HG03135 (cell line): Measurements from ENCODE around the gene SLC17A7.
"Not testable (repeated sequence)": the region's sequence is repeated elsewhere in the genome, so short reads cannot be mapped to it uniquely, and the experiment has no call there.

ENCODE experiments used
- ATAC-seq: cut with Tn5 transposase; IDR thresholded peaks from one replicate; pipeline ENCODE4 v1.9.1; 2021; ENCODE audit warnings: mild to moderate bottlenecking, moderate library complexity; ENCODE audit not compliant: unreplicated experiment

Gene SLC17A7

DNA sequence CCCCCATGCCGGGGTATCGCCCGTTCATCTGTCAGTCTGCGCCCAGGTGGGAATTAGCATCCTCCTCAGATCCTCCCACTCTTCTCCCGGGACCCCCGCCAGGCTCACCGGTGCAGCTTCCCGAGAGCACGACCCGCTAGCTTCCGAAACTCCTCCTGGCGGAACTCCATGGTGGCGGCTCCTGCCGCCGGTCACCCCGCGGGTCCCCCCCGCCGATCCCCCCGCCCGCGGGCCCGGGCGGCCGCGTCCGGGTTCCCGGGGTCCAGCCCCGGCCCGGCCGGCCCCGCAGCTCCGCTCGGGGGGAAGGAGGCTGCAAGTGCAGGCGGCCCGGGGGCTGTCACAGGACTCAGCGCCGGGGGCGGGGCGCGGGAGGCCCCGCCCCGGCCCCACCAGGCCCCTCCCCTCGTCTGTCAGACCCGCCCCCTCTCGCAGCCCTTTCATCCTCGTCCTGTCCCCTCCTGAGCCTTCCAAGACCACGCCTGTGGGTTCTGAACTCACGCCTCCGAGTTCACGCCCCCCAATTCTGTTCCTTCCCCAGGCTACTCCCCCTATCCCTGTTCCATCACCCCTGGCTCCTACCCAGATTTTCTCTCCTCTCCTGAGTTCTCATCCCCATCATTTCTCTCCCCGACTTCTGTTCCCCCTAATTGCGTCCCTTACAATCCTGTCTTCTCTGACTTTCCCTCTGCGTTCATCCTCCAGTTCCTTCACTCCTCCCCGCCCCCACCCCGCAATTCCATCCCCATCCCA is at the start of gene SLC17A7:
SLC17A7 (minus strand) TSS at position 318 of the 750 bp plus-strand sequence; CDS start at position 170, 148 bp downstream.
- ATAC-seq, result no peak

GRCh38 chr19:49490287-49491029 is 49.1 kb upstream of the SLC17A7 start:
- ATAC-seq, result no peak

GRCh38 chr19:49489601-49490167 is 48.4 kb upstream of the SLC17A7 start:
- no peak for ATAC-seq

DNA sequence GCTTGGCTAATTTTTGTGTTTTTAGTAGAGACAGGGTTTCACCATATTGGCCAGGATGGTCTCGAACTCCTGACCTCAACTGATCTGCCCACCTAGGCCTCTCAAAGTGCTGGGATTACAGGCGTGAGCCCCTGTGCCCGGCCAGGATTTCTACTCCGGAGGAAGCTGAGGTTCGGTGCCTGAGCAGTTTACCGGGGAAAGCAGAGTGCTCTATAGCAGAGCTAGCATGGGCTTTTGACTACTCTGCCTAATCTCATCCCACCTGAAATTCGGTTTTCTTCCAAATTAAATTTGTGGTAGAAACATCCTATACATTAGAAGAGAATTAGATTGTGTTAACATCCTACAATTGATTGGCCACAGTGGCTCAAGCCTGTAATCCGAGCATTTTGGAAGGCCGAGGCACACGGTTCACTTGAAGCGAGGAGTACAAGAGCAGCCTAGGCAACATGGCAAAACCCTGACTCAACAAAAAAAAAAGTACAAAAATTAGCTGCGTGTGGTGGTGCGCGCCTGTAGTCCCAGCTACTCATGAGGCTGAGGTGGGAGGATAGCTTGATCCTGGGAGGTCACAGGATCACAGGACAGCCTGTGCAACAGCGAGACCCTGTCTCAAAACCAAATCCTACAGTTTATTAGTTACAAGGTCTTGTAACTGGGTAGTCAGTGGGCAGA is 47.7 kb upstream of the SLC17A7 start:
- ATAC-seq, result no peak

DNA sequence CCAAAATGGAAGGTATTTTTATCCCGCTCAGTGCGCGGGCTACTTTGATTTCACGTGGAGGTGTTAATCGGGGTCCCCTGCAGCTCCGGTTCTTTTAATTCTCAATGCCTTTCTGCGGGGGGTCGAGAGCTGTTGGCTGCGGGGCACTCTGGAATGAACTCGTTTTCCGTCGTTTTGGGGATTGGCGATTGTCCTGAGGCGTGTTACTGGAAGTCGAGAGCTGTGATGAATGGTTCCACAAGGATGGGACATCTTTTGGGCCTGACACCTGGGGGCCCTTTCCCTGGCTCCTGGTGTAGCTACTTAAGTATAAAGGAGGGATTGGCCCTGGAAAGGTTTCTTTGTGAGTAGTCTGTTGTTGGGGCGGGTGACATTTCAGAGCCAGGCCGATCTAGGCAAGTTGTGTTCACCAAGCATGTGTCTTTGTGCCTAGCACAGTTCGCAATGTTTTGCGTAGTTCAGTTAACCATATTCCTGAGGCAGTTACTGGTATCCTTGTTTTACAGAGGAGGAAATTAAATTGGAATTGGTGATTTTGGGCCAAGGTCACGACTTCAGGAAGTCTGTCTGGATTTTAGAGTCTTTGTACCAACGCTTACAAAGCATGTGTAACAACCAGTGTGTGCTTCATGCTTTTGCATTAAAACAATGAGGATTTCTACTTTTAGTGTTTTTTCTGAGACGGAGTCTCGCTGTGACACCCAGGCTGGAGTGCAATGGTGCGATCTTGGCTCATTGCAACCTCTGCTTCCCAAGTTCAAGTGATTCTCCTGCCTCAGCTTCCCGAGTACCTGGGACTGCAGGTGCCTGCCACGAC is 46.9 kb upstream of the SLC17A7 start:
- ATAC-seq, result no peak

DNA sequence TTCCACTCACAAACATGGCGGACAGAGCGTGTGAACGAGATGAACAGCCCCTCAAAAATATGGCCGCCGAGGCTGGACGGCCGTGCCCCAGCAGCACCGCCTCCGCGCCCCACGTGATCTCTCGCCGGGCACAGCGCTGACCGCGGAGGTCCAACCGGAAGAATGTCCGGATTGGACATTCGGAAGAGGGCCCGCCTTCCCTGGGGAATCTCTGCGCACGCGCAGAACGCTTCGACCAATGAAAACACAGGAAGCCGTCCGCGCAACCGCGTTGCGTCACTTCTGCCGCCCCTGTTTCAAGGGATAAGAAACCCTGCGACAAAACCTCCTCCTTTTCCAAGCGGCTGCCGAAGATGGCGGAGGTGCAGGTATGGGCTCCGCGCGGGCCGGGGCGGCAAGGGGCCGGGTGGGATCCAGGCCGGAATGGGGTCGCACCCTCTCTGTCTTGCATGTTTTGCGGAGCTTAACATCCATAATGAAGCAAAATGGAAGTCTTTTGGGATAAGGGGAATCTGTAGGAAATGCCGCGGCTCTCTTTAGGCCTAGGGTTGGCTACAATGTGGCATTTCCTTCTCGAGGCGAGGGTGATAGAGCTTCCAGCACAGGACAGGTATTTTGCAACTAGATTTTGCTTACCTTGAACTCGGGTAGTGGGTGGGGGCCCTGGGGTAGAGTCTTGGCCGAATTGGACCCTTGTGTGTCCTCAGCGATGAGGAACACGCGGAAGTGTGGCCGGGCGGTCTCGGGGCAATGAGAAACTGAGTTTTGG is 46.1 kb upstream of the SLC17A7 start, which contains the start of gene RPL13A:
RPL13A (plus strand) TSS at position 332 of the 769 bp plus-strand sequence; CDS start at position 354, 22 bp downstream.
- ATAC-seq, result peak; percentile 88

GRCh38 chr19:49486710-49487276 is 45.5 kb upstream of the SLC17A7 start:
- no peak for ATAC-seq

DNA sequence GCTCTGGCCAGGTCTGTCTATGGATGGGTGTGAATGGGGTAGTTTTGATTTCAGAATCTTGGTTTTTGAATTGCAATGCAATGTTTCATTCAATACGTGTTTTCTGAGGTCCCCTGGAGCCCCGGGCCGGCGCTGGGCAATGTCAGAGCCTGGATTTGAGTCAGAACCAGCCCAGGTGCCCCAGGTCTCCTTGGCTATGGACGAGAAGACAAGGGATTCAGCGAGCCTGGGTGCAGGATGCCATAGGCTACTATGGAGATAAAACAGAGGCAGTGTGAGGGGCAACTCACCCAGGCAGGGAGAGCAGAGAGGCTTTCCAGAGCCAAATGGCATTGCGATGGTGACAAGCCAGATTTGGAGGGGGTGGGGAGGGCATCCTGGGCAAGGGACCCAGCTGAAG is 44.9 kb upstream of the SLC17A7 start:
- no peak for ATAC-seq

DNA sequence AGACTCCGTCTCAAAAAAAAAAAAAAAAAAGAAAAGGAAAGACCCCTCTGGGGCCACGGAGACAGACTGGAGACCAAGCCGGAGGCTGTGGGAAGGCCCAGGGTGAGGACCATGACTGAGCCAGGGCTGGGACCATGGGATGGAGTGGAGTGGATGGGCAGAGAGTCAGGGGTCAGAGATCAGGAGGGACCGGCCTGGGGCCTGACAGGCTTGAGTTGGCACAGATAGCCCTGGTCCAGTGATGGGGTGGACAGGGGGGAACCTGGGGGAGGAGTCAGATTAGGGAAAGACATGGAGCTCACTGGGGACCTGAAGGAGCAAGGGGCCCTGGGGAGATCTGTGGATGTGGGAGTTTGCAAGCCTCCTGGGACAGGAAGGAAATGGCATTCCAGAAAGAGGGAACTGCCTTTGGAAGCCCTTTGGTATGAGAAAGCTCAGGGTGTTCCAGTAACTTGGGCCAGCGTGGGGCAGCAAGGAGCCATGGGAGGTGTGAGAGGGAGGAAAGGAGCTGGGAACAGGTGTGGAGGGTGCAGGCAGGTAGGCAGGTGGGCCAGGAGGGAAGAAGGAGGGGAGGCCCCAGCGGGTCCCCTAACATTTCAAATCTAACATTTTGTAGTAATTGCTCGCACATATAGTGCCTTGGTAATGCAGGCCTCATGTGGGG is 39.8 kb upstream of the SLC17A7 start:
- ATAC-seq, result no peak

- no peak for ATAC-seq
Measured at GRCh38 chr19:49479975-49480628, 38.8 kb upstream of the SLC17A7 start.

DNA sequence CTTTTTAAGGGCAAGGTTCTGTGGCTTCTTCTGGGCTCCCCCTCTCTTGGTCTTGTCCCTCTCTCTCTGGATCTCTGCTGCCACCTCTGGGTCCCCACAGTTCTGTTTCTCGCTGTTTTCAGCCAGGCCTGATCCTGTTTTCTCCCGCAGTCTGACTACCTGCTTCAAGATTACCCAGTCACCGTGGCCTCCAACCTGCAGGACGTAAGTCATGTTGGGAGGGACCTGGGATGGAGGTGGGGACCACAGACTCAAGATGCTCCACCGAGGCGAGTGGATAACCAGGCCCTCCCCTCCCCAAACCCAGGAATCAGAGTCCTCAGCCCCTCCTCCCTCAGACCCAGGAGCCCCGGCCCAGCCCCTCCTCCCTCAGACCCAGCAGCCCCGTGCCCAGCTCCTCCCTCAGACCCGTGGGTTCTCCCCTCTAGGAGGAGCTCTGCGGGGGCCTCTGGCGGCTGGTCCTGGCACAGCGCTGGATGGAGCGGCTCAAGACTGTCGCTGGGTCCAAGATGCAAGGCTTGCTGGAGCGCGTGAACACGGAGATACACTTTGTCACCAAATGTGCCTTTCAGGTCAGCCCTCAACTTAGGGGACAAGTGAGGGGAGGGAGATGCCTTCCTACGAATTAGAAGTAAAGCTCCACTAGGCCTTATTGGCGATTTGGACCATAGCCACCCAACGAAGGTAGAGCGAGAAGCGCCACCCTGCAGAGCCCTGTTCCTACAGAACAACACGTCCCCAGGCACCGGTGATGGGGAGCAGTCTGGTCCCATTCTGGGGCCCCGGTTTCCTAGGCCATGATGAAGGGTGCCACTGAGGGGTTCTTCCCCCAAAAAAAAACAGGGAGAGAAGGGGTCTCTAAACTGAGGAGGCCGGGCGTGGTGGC is 34.9 kb upstream of the SLC17A7 start:
- no peak for ATAC-seq

DNA sequence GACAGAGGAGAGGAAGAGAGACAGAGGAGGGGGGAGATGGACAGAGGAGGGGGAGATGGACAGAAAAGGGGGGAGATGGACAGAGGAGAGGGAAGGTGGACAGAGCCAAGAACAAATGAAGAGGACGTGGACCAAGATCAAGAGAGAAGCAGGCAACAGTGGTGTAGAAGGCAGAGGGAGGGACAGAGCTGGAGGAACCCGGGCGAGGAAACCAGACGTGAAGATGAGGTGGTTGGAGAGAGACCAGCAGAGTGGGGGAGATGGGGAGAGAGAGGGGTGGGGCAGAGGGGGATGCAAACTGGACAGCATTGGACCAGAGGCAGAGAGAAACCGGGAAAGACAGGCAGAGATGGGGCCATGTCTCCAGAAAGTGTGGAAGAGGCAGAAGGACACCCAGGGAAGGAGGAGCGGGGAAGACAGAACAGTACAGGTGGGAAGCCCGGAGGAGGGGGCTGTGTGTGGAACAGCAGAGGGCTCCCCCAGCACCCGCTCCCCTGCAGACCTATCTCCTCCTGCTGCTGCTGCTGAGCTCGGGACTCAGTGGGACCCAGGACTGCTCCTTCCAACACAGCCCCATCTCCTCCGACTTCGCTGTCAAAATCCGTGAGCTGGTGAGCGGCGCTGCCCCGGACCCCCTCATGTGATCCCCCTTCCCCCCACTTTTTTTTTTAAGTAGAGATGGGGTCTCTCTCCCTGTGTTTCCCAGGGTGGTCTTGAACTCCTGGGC is 34.0 kb upstream of the SLC17A7 start:
- ATAC-seq, result no peak

- ATAC-seq, result no peak
Measured at GRCh38 chr19:49474542-49474924, 33.2 kb upstream of the SLC17A7 start.

DNA sequence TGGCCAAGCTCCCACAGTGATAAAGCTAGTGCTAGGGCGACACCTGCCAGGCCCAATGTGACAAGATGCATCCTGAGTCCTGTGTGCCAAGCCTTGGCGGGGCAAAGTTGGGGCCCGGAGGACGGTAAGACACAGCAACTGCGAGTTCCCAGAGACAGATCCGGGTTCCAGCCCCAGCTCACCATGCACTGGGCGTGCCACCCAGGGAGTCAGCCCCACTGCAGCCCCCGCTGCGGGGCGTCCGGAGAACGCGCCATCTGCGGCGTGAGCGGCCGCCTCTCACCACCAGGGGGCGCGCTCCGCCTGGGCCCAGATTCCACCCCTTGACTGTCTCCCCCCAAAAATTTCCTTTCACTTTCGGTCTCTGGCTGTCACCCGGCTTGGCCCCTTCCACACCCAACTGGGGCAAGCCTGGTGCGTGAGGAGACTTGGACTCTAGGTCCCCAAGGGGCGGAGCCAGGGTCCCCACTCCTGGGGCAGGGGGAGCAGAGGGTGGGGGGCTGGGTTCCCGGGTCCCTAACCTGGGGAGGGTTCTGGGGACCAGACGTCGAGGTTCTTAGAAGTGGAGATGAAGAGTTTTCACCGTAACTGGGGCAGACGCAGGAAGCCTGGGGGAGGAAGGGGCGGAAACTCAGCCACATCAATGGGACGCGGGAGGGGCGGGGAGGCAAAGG is 32.7 kb upstream of the SLC17A7 start, which contains the start of gene FLT3LG:
FLT3LG (plus strand) TSS at position 348 of the 674 bp plus-strand sequence. CDS start 425 bp downstream, outside the sequence.
- ATAC-seq, result no peak

- not testable (repeated sequence) for ATAC-seq
Measured at GRCh38 chr19:49473501-49473867, 32.2 kb upstream of the SLC17A7 start.

- no peak for ATAC-seq
Measured at GRCh38 chr19:49472936-49473335, 31.6 kb upstream of the SLC17A7 start.
